ENCODE results near the gene LCN12. TPM values are rescaled to one million over a fixed set of nuclear protein-coding genes. Genes with fewer than 3 reads are reported as not detected.

LCN12 gene
- total RNA-seq, 1 experiment from 2014 or later, result 0.55 TPM

- Histone ChIP-seq H3K9ac (ENCODE audit: low read length) (no peak overlapping the region), H4K20me1 (ENCODE audit: low read length) (no peaks in the 10 kb centered on the region), H3K79me2 (ENCODE audit: low read length) (no peaks in the 10 kb centered on the region), H3K4me2 (ENCODE audit: low read length) (no peak overlapping the region), H3K4me1 (ENCODE audit: insufficient read depth, low read length) (no peaks in the 10 kb centered on the region), H3K4me3 (ENCODE audit: low read length) (no peak overlapping the region), H3K27ac (ENCODE audit: low read length) (no peak overlapping the region), H3K9me2 (replicated peaks; ENCODE audit: low read length) (no peaks in the 10 kb centered on the region), H3K9me3 (ENCODE audit: low read length) (no peaks in the 10 kb centered on the region), H3K36me3 (ENCODE audit: low read depth, low read length) (peaks cover 15% of the 10 kb centered on the region; the same call in 1 of the 2 replicates), H3F3A (ENCODE audit: low read length, unreplicated experiment) (no peaks in the 10 kb centered on the region), H3K27me3 (ENCODE audit: low read length) (no peaks in the 10 kb centered on the region), H2AFZ (ENCODE audit: low read length) (no peak overlapping the region)
- BruUV-seq (replicated peaks), result no TSS peak
- ATAC-seq (no peak), DNase-seq (no peak)
- no peak for TF ChIP-seq EZH2 (IDR thresholded peaks at IDR 0.05; ENCODE audit: low read length, unreplicated experiment)
- no peak for TF ChIP-seq EZH2phosphoT487 (IDR thresholded peaks at IDR 0.05; ENCODE audit: borderline replicate concordance, low read length)
- TF ChIP-seq CTCF (conservative IDR thresholded peaks at IDR 0.05; ENCODE audit: low read depth, low read length), result no peak
- intact Hi-C loops (cut with micrococcal nuclease), result no loop called here
- POLR2A ChIA-PET (ENCODE audit: unreplicated experiment), result no interaction called here
- CTCF ChIA-PET, result interaction anchor here (0.7 kb wide), 1 partner anchor 9 kb away, joined by 3 read pairs; no protein-coding TSS in a partner anchor
Observed at GRCh38 chr9:136927343-136928271, 24.5 kb upstream of the LCN12 start.

GRCh38 chr9:136928591-136928990, 23.5 kb upstream of the LCN12 start:
- BruUV-seq (replicated peaks), result no TSS peak
- Histone ChIP-seq H3K4me1 (ENCODE audit: insufficient read depth, low read length) (no peaks in the 10 kb centered on the region), H3K9ac (ENCODE audit: low read length) (no peak overlapping the region), H3K27ac (ENCODE audit: low read length) (no peak overlapping the region), H2AFZ (ENCODE audit: low read length) (no peak overlapping the region), H3K27me3 (ENCODE audit: low read length) (no peaks in the 10 kb centered on the region), H3K79me2 (ENCODE audit: low read length) (no peaks in the 10 kb centered on the region), H3K9me2 (replicated peaks; ENCODE audit: low read length) (no peaks in the 10 kb centered on the region), H4K20me1 (ENCODE audit: low read length) (no peaks in the 10 kb centered on the region), H3K4me2 (ENCODE audit: low read length) (no peak overlapping the region), H3K4me3 (ENCODE audit: low read length) (no peak overlapping the region), H3K36me3 (ENCODE audit: low read depth, low read length) (peaks cover 15% of the 10 kb centered on the region; the same call in 1 of the 2 replicates), H3K9me3 (ENCODE audit: low read length) (no peaks in the 10 kb centered on the region), H3F3A (ENCODE audit: low read length, unreplicated experiment) (no peaks in the 10 kb centered on the region)
- no peak for TF ChIP-seq EZH2 (IDR thresholded peaks at IDR 0.05; ENCODE audit: low read length, unreplicated experiment)
- TF ChIP-seq EZH2phosphoT487 (IDR thresholded peaks at IDR 0.05; ENCODE audit: borderline replicate concordance, low read length), result no peak
- TF ChIP-seq CTCF (conservative IDR thresholded peaks at IDR 0.05; ENCODE audit: low read depth, low read length), result no peak
- no peak for DNase-seq
- ATAC-seq, result no peak
- CTCF ChIA-PET, result interaction anchor here (0.7 kb wide), 1 partner anchor 10 kb away, joined by 3 read pairs; no protein-coding TSS in a partner anchor
- intact Hi-C loops (cut with micrococcal nuclease), result no loop called here
- POLR2A ChIA-PET (ENCODE audit: unreplicated experiment), result no interaction called here

- H3K4me2 ChIP-seq (ENCODE audit: low read length), result no peak overlapping the region
- no peak overlapping the region for H2AFZ ChIP-seq (ENCODE audit: low read length)
- no peaks in the 10 kb centered on the region for H4K20me1 ChIP-seq (ENCODE audit: low read length)
- H3K27ac ChIP-seq (ENCODE audit: low read length), result no peak overlapping the region
- H3K9ac ChIP-seq (ENCODE audit: low read length), result no peak overlapping the region
- no peaks in the 10 kb centered on the region for H3K4me1 ChIP-seq (ENCODE audit: insufficient read depth, low read length)
- H3K4me3 ChIP-seq (ENCODE audit: low read length), result no peak overlapping the region
- intact Hi-C loops (cut with micrococcal nuclease), result no loop called here
- ChIA-PET POLR2A (ENCODE audit: unreplicated experiment) (no interaction called here), CTCF (no interaction called here)
- TF ChIP-seq EZH2phosphoT487 (IDR thresholded peaks at IDR 0.05; ENCODE audit: borderline replicate concordance, low read length), result no peak
- no peak for TF ChIP-seq CTCF (conservative IDR thresholded peaks at IDR 0.05; ENCODE audit: low read depth, low read length)
- TF ChIP-seq EZH2 (IDR thresholded peaks at IDR 0.05; ENCODE audit: low read length, unreplicated experiment), result no peak
- no TSS peak for BruUV-seq (replicated peaks)
- H3F3A ChIP-seq (ENCODE audit: low read length, unreplicated experiment), result no peaks in the 10 kb centered on the region
- peaks cover 15% of the 10 kb centered on the region; the same call in 1 of the 2 replicates for H3K36me3 ChIP-seq (ENCODE audit: low read depth, low read length)
- no peaks in the 10 kb centered on the region for H3K9me2 ChIP-seq (replicated peaks; ENCODE audit: low read length)
- no peak for DNase-seq
- H3K27me3 ChIP-seq (ENCODE audit: low read length), result no peaks in the 10 kb centered on the region
- no peaks in the 10 kb centered on the region for H3K79me2 ChIP-seq (ENCODE audit: low read length)
- no peaks in the 10 kb centered on the region for H3K9me3 ChIP-seq (ENCODE audit: low read length)
- ATAC-seq, result no peak
Observed at GRCh38 chr9:136930014-136930413, 22.1 kb upstream of the LCN12 start.

All from PC-3 (cell line).